ENCODE data around the gene CYP4F8.

DNA sequence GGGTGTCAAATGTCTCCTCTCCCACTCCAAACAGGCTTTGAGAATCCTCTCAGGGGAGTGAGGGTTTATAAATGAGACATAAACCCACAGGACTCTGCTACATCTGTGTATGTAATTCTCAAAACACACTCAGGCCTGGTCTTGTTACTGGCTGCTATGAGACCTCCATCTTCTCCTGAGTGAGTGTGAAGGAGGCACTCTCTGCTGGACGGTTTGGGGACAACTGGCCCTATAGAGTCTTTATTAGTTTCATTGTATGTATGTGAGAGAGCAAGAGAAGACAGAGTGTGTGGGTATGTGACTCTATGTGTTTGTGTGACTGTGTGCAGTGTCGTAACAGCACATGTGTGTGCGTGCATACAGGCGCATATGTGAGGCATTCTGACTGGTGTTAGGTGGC, 48.2 kb downstream of the CYP4F8 start:
- TF ChIP-seq, protein P1, sequence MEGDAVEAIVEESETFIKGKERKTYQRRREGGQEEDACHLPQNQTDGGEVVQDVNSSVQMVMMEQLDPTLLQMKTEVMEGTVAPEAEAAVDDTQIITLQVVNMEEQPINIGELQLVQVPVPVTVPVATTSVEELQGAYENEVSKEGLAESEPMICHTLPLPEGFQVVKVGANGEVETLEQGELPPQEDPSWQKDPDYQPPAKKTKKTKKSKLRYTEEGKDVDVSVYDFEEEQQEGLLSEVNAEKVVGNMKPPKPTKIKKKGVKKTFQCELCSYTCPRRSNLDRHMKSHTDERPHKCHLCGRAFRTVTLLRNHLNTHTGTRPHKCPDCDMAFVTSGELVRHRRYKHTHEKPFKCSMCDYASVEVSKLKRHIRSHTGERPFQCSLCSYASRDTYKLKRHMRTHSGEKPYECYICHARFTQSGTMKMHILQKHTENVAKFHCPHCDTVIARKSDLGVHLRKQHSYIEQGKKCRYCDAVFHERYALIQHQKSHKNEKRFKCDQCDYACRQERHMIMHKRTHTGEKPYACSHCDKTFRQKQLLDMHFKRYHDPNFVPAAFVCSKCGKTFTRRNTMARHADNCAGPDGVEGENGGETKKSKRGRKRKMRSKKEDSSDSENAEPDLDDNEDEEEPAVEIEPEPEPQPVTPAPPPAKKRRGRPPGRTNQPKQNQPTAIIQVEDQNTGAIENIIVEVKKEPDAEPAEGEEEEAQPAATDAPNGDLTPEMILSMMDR (IDR thresholded peaks at IDR 0.05) = no peak
- no peak for TF ChIP-seq POLR2A (IDR thresholded peaks at IDR 0.05)

Data from lower leg skin (tissue), 3 donors.